IMR-90 (cell line): Measurements from ENCODE around the gene TPP2. TPM values are rescaled to one million over a fixed set of nuclear protein-coding genes. Genes with fewer than 3 reads are reported as not detected.

Source experiments
- ATAC-seq: fragments of 200-7000 bp; cut with Tn5 transposase; 2 replicates; pipeline ENCODE4 v1.9.1; 2020; ENCODE audit warnings: low read depth, mild to moderate bottlenecking, moderate library complexity
- BruUV-seq: library from RNA; stranded (reverse); fragments of 400-500 nt; replicated peaks from 2 replicates; lab custom pipeline; 2021; lab: Mats Ljungman, UMichigan
- CTCF ChIA-PET: fragments of 300-600 bp; formaldehyde crosslinking; extraction: SDS; loops from one replicate; lab custom pipeline; 2021; ENCODE audit warnings: antibody characterized with exemption; lab: Yijun Ruan, JAX
- POLR2A ChIA-PET: fragments of 300-600 bp; sonication (Branson Sonifier 250); formaldehyde crosslinking; loops from one replicate; lab custom pipeline; 2022; ENCODE audit warnings: antibody characterized with exemption; ENCODE audit not compliant: unreplicated experiment; lab: Charles Lee
- DNase-seq: peaks from one replicate; pipeline ENCODE4 v3.0.0; 2013
- H2AFZ ChIP-seq: replicated peaks from 2 replicates; pipeline ENCODE3; 2013; ENCODE audit warnings: low read length, mild to moderate bottlenecking; ENCODE audit not compliant: poor library complexity
- H2AK5ac ChIP-seq: 2 replicates; pipeline ENCODE4 v1.6.1; 2013; ENCODE audit warnings: low read depth, low read length, inconsistent platforms
- H2AK9ac ChIP-seq: replicated peaks from 2 replicates; pipeline ENCODE3; 2013; ENCODE audit warnings: mild to moderate bottlenecking, low read depth, low read length, moderate library complexity; ENCODE audit not compliant: poor library complexity
- H2BK120ac ChIP-seq: 2 replicates; pipeline ENCODE4 v1.6.1; 2013; ENCODE audit warnings: low read depth, low read length, inconsistent platforms
- H2BK15ac ChIP-seq: 3 replicates; pipeline ENCODE4 v1.6.1; 2013; ENCODE audit warnings: low read depth, low read length, inconsistent platforms
- H2BK20ac ChIP-seq: 2 replicates; pipeline ENCODE4 v1.6.1; 2013; ENCODE audit warnings: low read depth, mild to moderate bottlenecking, inconsistent platforms, low read length, moderate library complexity
- H2BK5ac ChIP-seq: 2 replicates; pipeline ENCODE4 v1.6.1; 2013; ENCODE audit warnings: mild to moderate bottlenecking, low read depth, low read length, inconsistent platforms; ENCODE audit not compliant: poor library complexity, severe bottlenecking
- H3K14ac ChIP-seq: replicated peaks from 2 replicates; pipeline ENCODE4 v1.6.1; 2013; ENCODE audit warnings: low read depth, low read length, inconsistent platforms
- H3K18ac ChIP-seq: 2 replicates; pipeline ENCODE4 v1.6.1; 2013; ENCODE audit warnings: low read depth, low read length, control low read depth
- H3K23ac ChIP-seq: 2 replicates; pipeline ENCODE4 v1.6.1; 2013; ENCODE audit warnings: low read depth, low read length, inconsistent platforms
- H3K27ac ChIP-seq: 2 replicates; pipeline ENCODE4 v1.5.1; 2013; ENCODE audit warnings: mild to moderate bottlenecking, control low read depth, low read length; ENCODE audit not compliant: insufficient read depth
- H3K27me3 ChIP-seq: 2 replicates; pipeline ENCODE4 v1.6.1; 2013; ENCODE audit warnings: low read length; ENCODE audit not compliant: control insufficient read depth, insufficient read depth
- H3K36me3 ChIP-seq: 2 replicates; pipeline ENCODE4 v1.6.1; 2013; ENCODE audit warnings: low read length, mixed read lengths; ENCODE audit not compliant: control insufficient read depth, insufficient read depth
- H3K4ac ChIP-seq: 2 replicates; pipeline ENCODE4 v1.6.1; 2013; ENCODE audit warnings: low read depth, low read length, inconsistent platforms
- H3K4me1 ChIP-seq: 2 replicates; pipeline ENCODE4 v1.6.1; 2013; ENCODE audit warnings: low read length, mixed read lengths; ENCODE audit not compliant: control insufficient read depth, insufficient read depth
- H3K4me2 ChIP-seq: 2 replicates; pipeline ENCODE4 v1.6.1; 2013; ENCODE audit warnings: low read depth, mild to moderate bottlenecking, control low read depth, low read length, moderate library complexity
- H3K4me3 ChIP-seq: 2 replicates; pipeline ENCODE4 v1.5.1; 2013; ENCODE audit warnings: low read depth, mild to moderate bottlenecking, control low read depth, low read length, moderate library complexity; ENCODE audit not compliant: insufficient read depth
- H3K56ac ChIP-seq: 2 replicates; pipeline ENCODE4 v1.6.1; 2013; ENCODE audit warnings: low read length, inconsistent platforms; ENCODE audit not compliant: insufficient read depth; ENCODE audit errors: extremely low read depth
- H3K79me1 ChIP-seq, 2 experiments: 2 replicates each; pipeline ENCODE4 v1.6.1; 2013; ENCODE audit warnings: low read length in 2 of 2, inconsistent platforms in 1 of 2, low read depth in 1 of 2
- H3K9ac ChIP-seq: 2 replicates; pipeline ENCODE4 v1.6.1; 2013; ENCODE audit warnings: low read depth, low read length, control low read depth
- H3K9me1 ChIP-seq: 2 replicates; pipeline ENCODE4 v1.6.1; 2013; ENCODE audit warnings: low read length, inconsistent platforms; ENCODE audit not compliant: insufficient read depth
- H3K9me3 ChIP-seq: 2 replicates; pipeline ENCODE4 v1.6.1; 2013; ENCODE audit warnings: low read length; ENCODE audit not compliant: control insufficient read depth, insufficient read depth
- H4K20me1 ChIP-seq: 2 replicates; pipeline ENCODE4 v1.6.1; 2013; ENCODE audit warnings: low read length, inconsistent platforms; ENCODE audit not compliant: insufficient read depth
- H4K5ac ChIP-seq: 2 replicates; pipeline ENCODE4 v1.6.1; 2013; ENCODE audit warnings: mild to moderate bottlenecking, low read depth, low read length, control low read depth
- H4K8ac ChIP-seq, 2 experiments: 2 replicates each; pipeline ENCODE4 v1.6.1; 2013; ENCODE audit warnings: low read depth in 2 of 2, low read length in 2 of 2, control low read depth in 1 of 2, inconsistent platforms in 1 of 2
- H4K91ac ChIP-seq: 2 replicates; pipeline ENCODE4 v1.6.1; 2013; ENCODE audit warnings: low read depth, low read length, inconsistent platforms; ENCODE audit not compliant: insufficient read depth
- BHLHE40 ChIP-seq: fragments of 150-350 bp; IDR thresholded peaks from 2 replicates; pipeline ENCODE4 v1.6.1; 2016; ENCODE audit warnings: mild to moderate bottlenecking, low read depth, low read length
- CHD1 ChIP-seq: IDR thresholded peaks from 2 replicates; pipeline ENCODE4 v1.6.1; 2012; ENCODE audit warnings: low read depth, low read length, improper control_type of control experiment
- MAZ ChIP-seq: IDR thresholded peaks from 2 replicates; pipeline ENCODE4 v1.6.1; 2012; ENCODE audit warnings: low read depth, mild to moderate bottlenecking, low read length, improper control_type of control experiment, moderate library complexity, borderline replicate concordance
- NFE2L2 ChIP-seq: fragments of 150-350 bp; IDR thresholded peaks from 2 replicates; pipeline ENCODE4 v1.6.1; 2016; ENCODE audit warnings: low read depth, mild to moderate bottlenecking, low read length
- POLR2A ChIP-seq: IDR thresholded peaks from 2 replicates; pipeline ENCODE4 v1.6.1; 2012; ENCODE audit warnings: mild to moderate bottlenecking, low read depth, low read length
- RAD21 ChIP-seq: IDR thresholded peaks from 2 replicates; pipeline ENCODE4 v1.6.1; 2012; ENCODE audit warnings: low read length, improper control_type of control experiment
- SMC3 ChIP-seq: fragments of 150-350 bp; IDR thresholded peaks from 2 replicates; pipeline ENCODE4 v1.6.1; 2016; ENCODE audit warnings: low read depth, mild to moderate bottlenecking, antibody characterized with exemption, low read length, moderate library complexity
- WGBS, 2 experiments: methylation state at CpG; one replicate each; pipeline versions ENCODE4 v1.1.5 to v1.1.7; 2013; ENCODE audit warnings: missing lambda C conversion rate in 2 of 2; ENCODE audit not compliant: insufficient read length in 1 of 2; ENCODE audit errors: extremely low coverage in 2 of 2; 5-methylcytosine and 5-hydroxymethylcytosine counted together
- dilution Hi-C: fragments of 300-500 bp; cut with HindIII; formaldehyde crosslinking; loops from one replicate; pipeline ENCODE4 v1.14.3; 2018; ENCODE audit warnings: low sequenced_read_pairs; ENCODE audit not compliant: unreplicated experiment
- in situ Hi-C: fragments of 300-500 bp; cut with MboI; formaldehyde crosslinking; loops from 3 replicates; pipeline ENCODE4 v1.14.3; 2019; ENCODE audit warnings: low sequenced_read_pairs, inconsistent platforms, mixed read lengths
- intact Hi-C: fragments of 100-400 bp; cut with micrococcal nuclease; formaldehyde crosslinking; loops from 2 replicates; pipeline ENCODE4 v1.10.0; 2022
- polyA plus RNA-seq, 3 experiments: library from polyadenylated mRNA; depleted of rRNA; stranded (reverse); fragments of >200 nt; gene quantifications; 2 replicates each; pipeline ENCODE4 v1.2.3, GENCODE V29; 2012; ENCODE audit warnings: low replicate concordance in 1 of 3
- total RNA-seq: library from RNA; depleted of rRNA; stranded (reverse); fragments of >200 nt; gene quantifications from 2 replicates; pipeline ENCODE4 v1.2.3, GENCODE V29; 2012

Gene TPP2
- total and polyA plus RNA-seq, 2 of the 4 experiments (the other 2 are of a cell fraction), result 27.6 to 52.9 TPM

GRCh38 chr13:102675115-102675514 is 78.3 kb downstream of the TPP2 start:
- no peak overlapping the region for H2AFZ ChIP-seq
- H2BK5ac ChIP-seq, result no peak overlapping the region
- intact Hi-C loops, result loop anchor here (2.0 to 5.0 kb wide), 2 partner anchors 38 to 58 kb away; no protein-coding TSS in a partner anchor
- CTCF ChIA-PET, result no interaction called here
- no peaks in the 10 kb centered on the region for H3K9me1 ChIP-seq
- H2BK120ac ChIP-seq, result no peak overlapping the region
- H3K4me3 ChIP-seq, result no peak overlapping the region
- H4K20me1 ChIP-seq, result no peaks in the 10 kb centered on the region
- no peak for DNase-seq
- H3K23ac ChIP-seq, result no peak overlapping the region
- no peak for TF ChIP-seq CHD1
- TF ChIP-seq POLR2A, result no peak
- no peak for TF ChIP-seq BHLHE40
- TF ChIP-seq MAZ, result no peak
- TF ChIP-seq SMC3, result no peak
- no peak for TF ChIP-seq NFE2L2
- TF ChIP-seq RAD21, result no peak
- H2BK15ac ChIP-seq, result no peak overlapping the region
- H3K9ac ChIP-seq, result no peak overlapping the region
- no peak overlapping the region for H3K14ac ChIP-seq
- H3K27ac ChIP-seq, result no peak overlapping the region
- H3K4ac ChIP-seq, result no peak overlapping the region
- H2AK5ac ChIP-seq, result no peak overlapping the region
- no peak overlapping the region for H3K18ac ChIP-seq
- no peak overlapping the region for H4K91ac ChIP-seq
- no peak overlapping the region for H2BK20ac ChIP-seq
- dilution Hi-C loops, result no loop called here
- H4K8ac ChIP-seq, result no peak overlapping the region
- no peak for ATAC-seq
- in situ Hi-C loops, result no loop called here
- H3K4me1 ChIP-seq, result no peaks in the 10 kb centered on the region
- peaks cover 32% of the 10 kb centered on the region for H3K36me3 ChIP-seq
- H3K56ac ChIP-seq, result no peak overlapping the region
- no peak overlapping the region for H3K4me2 ChIP-seq
- no peak overlapping the region for H4K5ac ChIP-seq
- BruUV-seq, result no TSS peak
- no peaks in the 10 kb centered on the region for H3K79me1 ChIP-seq
- no peak overlapping the region for H2AK9ac ChIP-seq
- no peaks in the 10 kb centered on the region for H3K9me3 ChIP-seq
- no peaks in the 10 kb centered on the region for H3K27me3 ChIP-seq
- no CpG with 5 or more reads among the region's 3 CpGs for WGBS, 2 experiments
- POLR2A ChIA-PET, result no interaction called here
